ENCODE results near the gene CCDC91.

The CCDC91 gene

DNA sequence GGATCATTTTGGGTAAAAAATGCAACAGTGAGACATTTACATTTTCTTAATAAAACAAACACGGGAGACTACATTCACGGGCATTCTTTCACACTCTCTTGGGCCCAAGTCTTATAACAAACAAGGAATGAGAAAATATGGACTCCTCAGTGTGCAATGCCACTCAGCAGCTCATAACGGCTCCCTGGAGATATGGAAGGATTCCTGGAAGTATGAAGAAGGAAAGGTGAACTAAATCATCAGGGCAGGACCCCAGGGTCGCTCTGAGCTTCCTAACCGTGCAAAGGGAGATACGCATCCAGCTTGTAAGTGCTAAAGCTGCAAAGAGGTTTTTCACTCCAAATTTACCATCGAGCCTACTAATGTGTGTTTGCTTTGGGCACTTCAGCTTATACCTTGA lies 33.5 kb upstream of the CCDC91 start:
- TF ChIP-seq, protein P1, sequence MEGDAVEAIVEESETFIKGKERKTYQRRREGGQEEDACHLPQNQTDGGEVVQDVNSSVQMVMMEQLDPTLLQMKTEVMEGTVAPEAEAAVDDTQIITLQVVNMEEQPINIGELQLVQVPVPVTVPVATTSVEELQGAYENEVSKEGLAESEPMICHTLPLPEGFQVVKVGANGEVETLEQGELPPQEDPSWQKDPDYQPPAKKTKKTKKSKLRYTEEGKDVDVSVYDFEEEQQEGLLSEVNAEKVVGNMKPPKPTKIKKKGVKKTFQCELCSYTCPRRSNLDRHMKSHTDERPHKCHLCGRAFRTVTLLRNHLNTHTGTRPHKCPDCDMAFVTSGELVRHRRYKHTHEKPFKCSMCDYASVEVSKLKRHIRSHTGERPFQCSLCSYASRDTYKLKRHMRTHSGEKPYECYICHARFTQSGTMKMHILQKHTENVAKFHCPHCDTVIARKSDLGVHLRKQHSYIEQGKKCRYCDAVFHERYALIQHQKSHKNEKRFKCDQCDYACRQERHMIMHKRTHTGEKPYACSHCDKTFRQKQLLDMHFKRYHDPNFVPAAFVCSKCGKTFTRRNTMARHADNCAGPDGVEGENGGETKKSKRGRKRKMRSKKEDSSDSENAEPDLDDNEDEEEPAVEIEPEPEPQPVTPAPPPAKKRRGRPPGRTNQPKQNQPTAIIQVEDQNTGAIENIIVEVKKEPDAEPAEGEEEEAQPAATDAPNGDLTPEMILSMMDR (IDR thresholded peaks at IDR 0.05; ENCODE audit: borderline replicate concordance, insufficient read depth, low read depth, low read length), result no peak
- no peak overlapping the region for H3K4me3 ChIP-seq (ENCODE audit: low read depth, low read length)

DNA sequence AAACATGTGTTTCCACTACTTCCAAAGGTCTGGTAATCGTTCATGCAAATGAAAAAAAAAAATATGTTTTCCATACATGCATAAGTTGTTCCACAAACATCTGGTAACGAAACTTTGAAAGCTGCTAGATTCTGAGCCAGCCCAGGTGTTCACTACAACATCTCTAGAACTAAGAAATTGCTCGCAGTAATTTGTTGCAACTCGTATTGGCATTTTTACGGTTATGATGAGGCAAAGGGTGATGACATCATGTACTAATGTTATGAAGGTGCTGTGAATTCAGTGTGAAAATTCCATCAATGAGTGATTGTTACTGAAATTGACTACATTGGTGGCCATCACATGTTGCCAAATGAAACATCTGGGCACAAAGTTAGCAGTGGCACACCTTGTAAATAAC lies 31.9 kb upstream of the CCDC91 start:
- no peak overlapping the region for H3K4me3 ChIP-seq (ENCODE audit: low read depth, low read length)
- TF ChIP-seq, protein P1 (IDR thresholded peaks at IDR 0.05; ENCODE audit: borderline replicate concordance, insufficient read depth, low read depth, low read length), result no peak

DNA sequence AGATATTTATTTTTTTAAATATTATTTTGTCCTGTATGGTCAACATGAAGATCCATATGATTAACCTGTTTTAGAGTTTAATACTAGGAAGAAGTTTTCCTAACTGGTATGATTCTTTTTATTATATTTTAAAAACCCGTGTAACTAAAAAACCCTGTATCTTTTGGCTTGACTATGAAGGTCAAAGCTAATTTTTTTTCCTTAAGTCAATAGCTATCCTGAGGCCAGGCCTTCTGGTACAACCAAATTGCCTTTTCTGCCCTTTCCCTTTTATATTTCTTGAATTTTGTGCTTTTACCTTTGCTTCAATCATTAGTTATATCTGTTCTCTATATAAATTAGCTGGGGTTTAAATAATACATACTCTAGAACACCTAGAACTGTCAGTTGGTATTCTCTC lies 30.6 kb upstream of the CCDC91 start:
- TF ChIP-seq, protein P1 (IDR thresholded peaks at IDR 0.05; ENCODE audit: borderline replicate concordance, insufficient read depth, low read depth, low read length), result no peak

DNA sequence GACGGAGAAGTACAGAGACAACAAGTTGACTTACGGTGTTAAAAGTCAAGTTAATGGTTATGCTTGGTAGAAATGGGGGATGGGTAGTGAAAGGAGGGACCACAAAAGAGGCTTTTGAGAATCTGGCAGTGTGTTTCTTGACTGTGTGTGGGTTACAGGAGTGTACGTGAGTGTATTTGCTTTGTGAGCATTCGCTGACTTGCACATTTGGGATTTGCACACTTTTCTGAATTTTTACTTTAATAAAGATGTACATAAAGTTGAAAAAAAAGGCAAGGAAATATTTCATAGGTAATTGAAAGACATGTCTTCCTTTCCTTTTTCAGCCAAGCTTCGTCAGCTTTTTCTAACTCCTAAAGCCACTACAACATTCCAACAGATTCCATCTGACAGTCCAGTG lies 28.6 kb upstream of the CCDC91 start:
- TF ChIP-seq, protein P1 (IDR thresholded peaks at IDR 0.05; ENCODE audit: borderline replicate concordance, insufficient read depth, low read depth, low read length), result no peak
- no peak overlapping the region for H3K4me3 ChIP-seq (ENCODE audit: low read depth, low read length)

More for the DNA sequence above, 30.6 kb upstream of the CCDC91 start:
- no peak overlapping the region for H3K4me3 ChIP-seq (ENCODE audit: low read depth, low read length)

DNA sequence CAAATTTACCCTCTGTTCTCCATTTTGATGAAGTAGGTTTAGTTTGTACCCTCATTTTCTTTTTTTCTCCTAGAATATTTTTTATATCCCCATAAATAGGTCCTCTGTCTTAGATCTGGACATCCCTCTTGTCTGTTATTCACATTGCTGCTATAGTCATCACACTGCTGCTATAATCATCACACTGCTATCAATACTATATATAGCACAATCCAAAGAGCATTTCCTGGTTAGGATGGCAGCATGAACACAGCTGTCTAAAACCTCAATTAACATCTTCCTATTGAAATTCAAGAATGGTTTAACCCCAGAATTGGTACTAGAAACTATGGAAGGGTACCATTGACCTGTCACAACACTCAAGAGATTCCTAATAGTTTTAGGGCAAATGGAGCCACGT lies 27.6 kb upstream of the CCDC91 start:
- H3K4me3 ChIP-seq (ENCODE audit: low read depth, low read length), result no peak overlapping the region
- TF ChIP-seq, protein P1 (IDR thresholded peaks at IDR 0.05; ENCODE audit: borderline replicate concordance, insufficient read depth, low read depth, low read length), result no peak

DNA sequence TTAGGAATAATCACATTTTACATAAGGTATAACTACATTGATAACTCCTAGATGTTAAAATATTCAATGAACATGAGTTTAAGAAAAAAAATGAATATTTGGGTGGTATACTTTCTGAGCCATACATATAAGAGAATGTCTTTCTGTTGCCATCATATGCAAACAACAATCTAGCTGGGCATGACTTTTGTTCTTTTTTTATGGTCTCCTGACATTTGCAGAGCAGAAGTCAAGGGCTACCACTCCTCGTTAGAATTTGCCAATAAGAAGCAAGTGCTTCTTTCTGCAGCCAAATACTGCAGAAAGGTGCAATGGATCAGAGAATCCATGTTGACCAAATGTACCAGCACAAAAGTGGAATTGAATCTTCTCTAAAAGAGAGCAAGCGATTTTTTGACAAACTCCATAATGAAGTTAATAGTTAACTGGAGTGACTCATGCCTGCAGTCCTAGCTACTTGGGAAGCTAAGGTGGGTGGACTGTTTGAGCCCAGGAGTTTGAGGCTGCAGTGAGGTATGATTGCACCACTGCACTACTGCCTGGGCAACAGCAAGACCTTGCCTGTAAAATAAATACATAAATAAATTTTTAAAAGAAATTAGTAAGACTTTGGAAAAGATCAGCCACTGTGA lies 25.5 kb upstream of the CCDC91 start:
- TF ChIP-seq, protein P1 (IDR thresholded peaks at IDR 0.05; ENCODE audit: borderline replicate concordance, insufficient read depth, low read depth, low read length), result no peak
- H3K4me3 ChIP-seq (ENCODE audit: low read depth, low read length), result no peak overlapping the region

DNA sequence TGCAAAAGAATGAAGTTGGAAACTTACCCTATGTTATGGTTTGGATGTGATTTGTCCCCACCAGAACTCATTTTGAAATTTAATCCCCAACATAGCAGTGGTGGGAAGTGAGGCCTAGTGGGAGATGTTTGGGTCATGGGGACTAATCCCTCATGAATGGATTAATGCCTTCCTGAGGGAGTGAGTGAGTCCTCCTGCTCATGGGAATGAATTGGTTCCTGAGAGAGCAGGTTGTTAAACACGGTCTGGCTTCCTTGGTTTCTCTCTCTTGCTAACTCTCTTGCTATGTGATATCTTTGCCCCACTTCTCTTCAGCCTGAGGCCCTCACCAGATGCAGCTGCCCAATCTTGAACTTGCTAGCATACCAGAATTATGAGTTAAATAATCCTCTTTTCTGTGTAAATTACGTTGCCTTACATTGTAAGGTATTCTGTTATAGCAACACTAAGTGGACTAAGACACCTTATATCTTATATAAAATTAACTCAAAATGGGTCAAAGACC lies 22.2 kb upstream of the CCDC91 start:
- no peak overlapping the region for H3K4me3 ChIP-seq (ENCODE audit: low read depth, low read length)
- TF ChIP-seq, protein P1 (IDR thresholded peaks at IDR 0.05; ENCODE audit: borderline replicate concordance, insufficient read depth, low read depth, low read length), result no peak

Data from GM12875 (cell line).